Spleen (tissue), 11 donors: ENCODE data around the gene CKLF. TPM values are rescaled to one million over a fixed set of nuclear protein-coding genes. Genes with fewer than 3 reads are reported as not detected.

Experiments
- DNase-seq: peaks from one replicate; pipeline ENCODE4 v3.0.0-alpha.2; 2020
- H3K27ac ChIP-seq, 8 donors: fragments of 200-600 bp; sonication (generic) in 7 of 8; 1 replicate in 4 of 8; 2 replicates in 4 of 8; pipeline versions ENCODE4 v1.5.0 to v1.8.0; 2016 to 2021; ENCODE audit warnings: inconsistent platforms in 4 of 8, mild to moderate bottlenecking in 4 of 8, moderate library complexity in 1 of 8
- H3K27me3 ChIP-seq, 7 donors: fragments of 200-600 bp; sonication (generic) in 6 of 7; replicated peaks in 1 of 7; 1 replicate in 4 of 7; 2 replicates in 3 of 7; pipeline versions ENCODE4 v1.5.0 to v1.8.0; 2016 to 2021; ENCODE audit warnings: inconsistent platforms in 3 of 7, mild to moderate bottlenecking in 1 of 7
- H3K36me3 ChIP-seq, 6 donors: fragments of 200-600 bp; sonication (generic) in 5 of 6; 1 replicate in 4 of 6; 2 replicates in 2 of 6; pipeline versions ENCODE4 v1.5.0 to v1.8.0; 2016 to 2021; ENCODE audit warnings: inconsistent platforms in 2 of 6
- H3K4me1 ChIP-seq, 6 donors: fragments of 200-600 bp; sonication (generic) in 5 of 6; 1 replicate in 3 of 6; 2 replicates in 3 of 6; pipeline versions ENCODE4 v1.5.0 to v1.8.0; 2016 to 2021; ENCODE audit warnings: inconsistent platforms in 3 of 6
- H3K4me3 ChIP-seq, 8 donors: fragments of 200-600 bp; sonication (generic) in 7 of 8; 1 replicate in 4 of 8; 2 replicates in 4 of 8; pipeline versions ENCODE4 v1.5.0 to v1.8.0; 2016 to 2021; ENCODE audit warnings: inconsistent platforms in 4 of 8, mild to moderate bottlenecking in 4 of 8, moderate library complexity in 2 of 8
- H3K9me3 ChIP-seq, 8 donors: fragments of 200-600 bp; sonication (generic) in 7 of 8; 1 replicate in 4 of 8; 2 replicates in 4 of 8; pipeline versions ENCODE4 v1.5.0 to v1.8.0; 2016 to 2021; ENCODE audit warnings: inconsistent platforms in 4 of 8
- POLR2A ChIP-seq, 3 donors: fragments of 450-650 bp; IDR thresholded peaks; one replicate each; pipeline ENCODE4 v1.5.1; 2017; ENCODE audit warnings: antibody characterized with exemption in 3 of 3, mild to moderate bottlenecking in 1 of 3
- POLR2AphosphoS5 ChIP-seq, 3 donors: sonication (generic); formaldehyde crosslinking; IDR thresholded peaks; one replicate each; pipeline ENCODE4 v1.5.1; 2017; ENCODE audit warnings: antibody characterized with exemption in 3 of 3
- WGBS, 5 donors: extraction: QIAGEN DNeasy Blood & Tissue Kit in 3 of 5; methylation state at CpG; one replicate each; pipeline versions ENCODE4 v1.1.5 to v1.1.7; 2013 to 2018; 5-methylcytosine and 5-hydroxymethylcytosine counted together
- intact Hi-C: fragments of 100-400 bp; cut with DNase I; formaldehyde crosslinking; loops from one replicate; pipeline ENCODE4 v1.15.0; 2023; ENCODE audit warnings: low total_unique reads
- polyA plus RNA-seq, 3 donors: library from polyadenylated mRNA; stranded (reverse); fragments of 200-250 nt; gene quantifications; one replicate each; pipeline ENCODE4 v1.2.1, GENCODE V29; 2013
- total RNA-seq, 7 donors: library from RNA; depleted of rRNA in 3 of 7; stranded (reverse); fragments of >200 nt in 3 of 7; fragmentation: NEBNext Ultra II Directional in 4 of 7; extraction: Animal tissue kit (Norgen Biotek cat#: 25700) in 4 of 7; gene quantifications; one replicate each; pipeline versions ENCODE4 v1.1.0 to v1.2.1, GENCODE V29; 2016 to 2021
- TF ChIP-seq, protein P1 (sequence below), 11 experiments: fragments of 200-600 bp in 7 of 11; fragments of 450-650 bp in 4 of 11; sonication (generic) in 4 of 11; IDR thresholded peaks in 8 of 11; conservative IDR thresholded peaks in 3 of 11; 1 replicate in 7 of 11; 2 replicates in 4 of 11; pipeline versions ENCODE4 v1.4.0 to v1.8.0; 2016 to 2021; ENCODE audit warnings: antibody characterized with exemption in 11 of 11, inconsistent platforms in 4 of 11, mild to moderate bottlenecking in 1 of 11
- donor health status: healthy with polysubstance abuse.
- donor health status: DM: no; HTN: no; CAD: no; lungs with moderate emphysema.
- donor health status: DM: no; HTN: no; CAD: no.
- donor health status: Bipolar disorder and iron deficiency.
- donor health status: healthy.
- donor health status: DM: no; HTN: no; CAD: no.
- donor health status: DM: yes; HTN: yes; CAD: no.

The CKLF gene
- total and polyA plus RNA-seq, 10 donors = 61.9 to 132 (median 75.4) TPM

DNA sequence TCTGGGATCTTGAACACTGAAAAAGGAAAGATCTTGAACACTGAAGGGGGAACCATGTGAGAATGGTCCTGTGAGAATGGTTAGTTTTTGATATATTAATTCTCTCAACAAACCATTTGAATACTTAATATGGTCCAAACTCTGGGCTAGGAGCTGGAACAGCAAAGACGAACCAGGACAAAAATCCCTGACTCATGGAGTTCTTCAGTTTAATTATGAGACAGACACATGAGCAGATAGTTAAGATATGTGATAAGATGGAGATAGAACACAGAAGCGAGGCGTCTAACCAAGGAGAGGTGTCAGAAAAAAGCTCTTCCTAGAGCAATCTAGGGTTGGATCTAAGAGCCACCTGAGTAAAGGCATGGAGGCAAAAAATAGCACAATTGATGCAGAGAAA lies 1.6 kb downstream of the CKLF start:
- no peak for DNase-seq
- peaks cover 0 to 43% (median 10%) of the 10 kb centered on the region in 6 donors for H3K36me3 ChIP-seq
- H3K27me3 ChIP-seq = no peaks in the 10 kb centered on the region
- TF ChIP-seq, protein P1, sequence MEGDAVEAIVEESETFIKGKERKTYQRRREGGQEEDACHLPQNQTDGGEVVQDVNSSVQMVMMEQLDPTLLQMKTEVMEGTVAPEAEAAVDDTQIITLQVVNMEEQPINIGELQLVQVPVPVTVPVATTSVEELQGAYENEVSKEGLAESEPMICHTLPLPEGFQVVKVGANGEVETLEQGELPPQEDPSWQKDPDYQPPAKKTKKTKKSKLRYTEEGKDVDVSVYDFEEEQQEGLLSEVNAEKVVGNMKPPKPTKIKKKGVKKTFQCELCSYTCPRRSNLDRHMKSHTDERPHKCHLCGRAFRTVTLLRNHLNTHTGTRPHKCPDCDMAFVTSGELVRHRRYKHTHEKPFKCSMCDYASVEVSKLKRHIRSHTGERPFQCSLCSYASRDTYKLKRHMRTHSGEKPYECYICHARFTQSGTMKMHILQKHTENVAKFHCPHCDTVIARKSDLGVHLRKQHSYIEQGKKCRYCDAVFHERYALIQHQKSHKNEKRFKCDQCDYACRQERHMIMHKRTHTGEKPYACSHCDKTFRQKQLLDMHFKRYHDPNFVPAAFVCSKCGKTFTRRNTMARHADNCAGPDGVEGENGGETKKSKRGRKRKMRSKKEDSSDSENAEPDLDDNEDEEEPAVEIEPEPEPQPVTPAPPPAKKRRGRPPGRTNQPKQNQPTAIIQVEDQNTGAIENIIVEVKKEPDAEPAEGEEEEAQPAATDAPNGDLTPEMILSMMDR (IDR thresholded peaks at IDR 0.05 in 8 of 11, conservative IDR thresholded peaks at IDR 0.05 in 3 of 11) = no peak
- TF ChIP-seq POLR2AphosphoS5 (IDR thresholded peaks at IDR 0.05) = no peak
- TF ChIP-seq POLR2A (IDR thresholded peaks at IDR 0.05) = no peak
- 78 to 88% (median 86%) methylated on average over 3 of the region's 3 CpGs for WGBS, 5 donors
- H3K27ac ChIP-seq = peak overlapping the region in 5 of 8 donors; percentile 95 to 98 (median 96)
- peaks cover 24 to 98% (median 85%) of the 10 kb centered on the region in 6 donors for H3K4me1 ChIP-seq
- H3K9me3 ChIP-seq = no peaks in the 10 kb centered on the region
- H3K4me3 ChIP-seq = peak overlapping the region in 7 of 8 donors; percentile 67 to 84 (median 73)
- intact Hi-C loops = no loop called here

DNA sequence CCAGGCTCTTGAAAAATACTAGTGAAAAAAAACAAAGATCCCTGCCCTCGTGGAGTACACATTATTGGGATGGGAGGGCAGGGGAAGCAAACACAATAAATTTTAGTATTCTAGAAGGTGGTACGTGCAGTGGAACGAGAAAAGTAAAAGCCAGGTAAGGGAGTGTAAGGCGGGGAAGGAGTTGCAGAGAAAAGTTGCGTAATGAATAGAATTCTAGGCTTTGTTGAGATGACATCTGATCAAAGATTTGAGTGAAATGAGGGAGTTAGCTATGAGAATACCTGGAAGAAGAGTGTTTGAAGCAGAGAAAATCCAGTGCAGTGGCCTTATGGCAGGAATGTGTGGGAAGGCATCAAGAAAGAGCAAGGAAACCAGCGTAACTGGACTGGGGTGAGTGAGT lies 2.1 kb downstream of the CKLF start:
- 88 to 94% (median 90%) methylated on average over 6 of the region's 6 CpGs for WGBS, 5 donors
- no peak for TF ChIP-seq POLR2AphosphoS5 (IDR thresholded peaks at IDR 0.05)
- DNase-seq = no peak
- Histone ChIP-seq H3K36me3 (peaks cover 0 to 48% (median 14%) of the 10 kb centered on the region in 6 donors), H3K4me3 (peak overlapping the region in 4 of 8 donors; percentile 0 to 73 (median 70)), H3K27ac (peak overlapping the region in 4 of 8 donors; percentile 95 to 97 (median 96)), H3K9me3 (no peaks in the 10 kb centered on the region), H3K27me3 (no peaks in the 10 kb centered on the region), H3K4me1 (peaks cover 21 to 98% (median 85%) of the 10 kb centered on the region in 6 donors)
- intact Hi-C loops = no loop called here

DNA sequence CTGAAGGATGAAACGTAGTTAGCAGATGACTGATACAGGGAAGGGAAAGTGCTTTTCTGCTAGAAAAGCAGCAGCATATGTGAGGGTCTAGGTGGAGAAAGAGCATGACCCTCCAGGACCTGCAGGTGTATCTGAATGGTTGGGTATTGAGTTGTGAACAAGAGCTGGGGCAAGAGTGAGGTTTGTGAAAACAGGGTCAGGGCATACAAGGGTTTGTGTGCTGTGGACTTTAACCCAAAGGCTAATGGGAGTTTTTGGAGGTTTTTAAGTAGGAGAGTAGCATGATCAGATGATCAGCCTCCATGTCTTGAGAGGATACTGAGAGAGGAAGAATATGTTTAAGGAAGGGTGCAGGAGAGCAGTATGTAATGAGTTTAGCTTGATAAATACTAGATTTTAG lies 7.7 kb downstream of the CKLF start:
- no peak for DNase-seq
- Histone ChIP-seq H3K4me3 (no peak overlapping the region), H3K27ac (peak overlapping the region in 3 of 8 donors; percentile 0 to 59 (median 31)), H3K4me1 (peaks cover 5 to 97% (median 70%) of the 10 kb centered on the region in 6 donors), H3K36me3 (peaks cover 0 to 94% (median 30%) of the 10 kb centered on the region in 6 donors), H3K27me3 (no peaks in the 10 kb centered on the region), H3K9me3 (no peaks in the 10 kb centered on the region)
- TF ChIP-seq POLR2A (IDR thresholded peaks at IDR 0.05) (no peak), POLR2AphosphoS5 (IDR thresholded peaks at IDR 0.05) (no peak)
- TF ChIP-seq, protein P1 (IDR thresholded peaks at IDR 0.05 in 8 of 11, conservative IDR thresholded peaks at IDR 0.05 in 3 of 11) = no peak
- 81 to 86% (median 83%) methylated on average over 1 of the region's 1 CpG for WGBS, 5 donors
- intact Hi-C loops = loop anchor here (5.0 kb wide), 1 partner anchor 73 kb away; no protein-coding TSS in a partner anchor

DNA sequence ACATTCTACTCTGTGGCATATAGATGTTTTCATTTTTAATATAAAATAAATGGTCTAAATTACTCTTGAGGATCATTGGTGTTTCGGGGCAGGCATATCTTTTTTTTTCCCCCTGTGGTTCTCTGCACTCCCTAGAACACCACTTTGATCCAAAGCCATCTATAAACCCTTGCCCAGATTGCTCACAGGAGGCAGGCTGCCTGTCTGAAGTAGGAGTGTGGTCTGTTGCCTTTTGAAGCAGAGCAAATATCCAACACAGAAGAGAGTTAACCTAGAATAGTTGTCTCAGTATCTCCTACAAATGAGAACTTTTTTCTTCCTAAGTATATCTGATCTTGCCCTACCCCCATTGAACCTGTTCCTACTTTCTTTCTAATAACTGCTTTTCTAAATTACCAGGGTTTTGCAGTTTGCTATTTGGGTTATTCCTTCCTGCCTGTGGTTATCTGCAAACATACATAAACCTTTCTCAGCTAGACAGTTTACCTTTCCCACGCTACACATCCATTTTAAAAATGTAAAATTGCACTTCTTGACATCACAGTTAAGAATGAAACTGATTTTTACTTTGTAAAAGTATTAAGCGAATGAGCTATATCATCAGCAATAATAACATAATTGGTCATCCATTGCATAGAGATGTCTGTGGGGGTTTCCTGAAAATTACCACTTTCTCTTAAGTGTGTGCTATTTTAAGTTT lies 9.2 kb downstream of the CKLF start:
- no peaks in the 10 kb centered on the region for H3K27me3 ChIP-seq
- peaks cover 5 to 92% (median 56%) of the 10 kb centered on the region in 6 donors for H3K4me1 ChIP-seq
- H3K36me3 ChIP-seq = peaks cover 0 to 98% (median 41%) of the 10 kb centered on the region in 6 donors
- 76 to 81% (median 78%) methylated on average over 3 of the region's 3 CpGs for WGBS, 5 donors
- H3K9me3 ChIP-seq = no peaks in the 10 kb centered on the region
- TF ChIP-seq POLR2AphosphoS5 (IDR thresholded peaks at IDR 0.05) (no peak), POLR2A (IDR thresholded peaks at IDR 0.05) (no peak)
- TF ChIP-seq, protein P1 (IDR thresholded peaks at IDR 0.05 in 8 of 11, conservative IDR thresholded peaks at IDR 0.05 in 3 of 11) = no peak
- no peak overlapping the region for H3K4me3 ChIP-seq
- no peak for DNase-seq
- H3K27ac ChIP-seq = peak overlapping the region in 5 of 8 donors; percentile 17 to 59 (median 22)
- intact Hi-C loops = loop anchor here (5.0 kb wide), 1 partner anchor 74 kb away; no protein-coding TSS in a partner anchor
